Measurements from ENCODE around the gene SPDYE6.

DNA sequence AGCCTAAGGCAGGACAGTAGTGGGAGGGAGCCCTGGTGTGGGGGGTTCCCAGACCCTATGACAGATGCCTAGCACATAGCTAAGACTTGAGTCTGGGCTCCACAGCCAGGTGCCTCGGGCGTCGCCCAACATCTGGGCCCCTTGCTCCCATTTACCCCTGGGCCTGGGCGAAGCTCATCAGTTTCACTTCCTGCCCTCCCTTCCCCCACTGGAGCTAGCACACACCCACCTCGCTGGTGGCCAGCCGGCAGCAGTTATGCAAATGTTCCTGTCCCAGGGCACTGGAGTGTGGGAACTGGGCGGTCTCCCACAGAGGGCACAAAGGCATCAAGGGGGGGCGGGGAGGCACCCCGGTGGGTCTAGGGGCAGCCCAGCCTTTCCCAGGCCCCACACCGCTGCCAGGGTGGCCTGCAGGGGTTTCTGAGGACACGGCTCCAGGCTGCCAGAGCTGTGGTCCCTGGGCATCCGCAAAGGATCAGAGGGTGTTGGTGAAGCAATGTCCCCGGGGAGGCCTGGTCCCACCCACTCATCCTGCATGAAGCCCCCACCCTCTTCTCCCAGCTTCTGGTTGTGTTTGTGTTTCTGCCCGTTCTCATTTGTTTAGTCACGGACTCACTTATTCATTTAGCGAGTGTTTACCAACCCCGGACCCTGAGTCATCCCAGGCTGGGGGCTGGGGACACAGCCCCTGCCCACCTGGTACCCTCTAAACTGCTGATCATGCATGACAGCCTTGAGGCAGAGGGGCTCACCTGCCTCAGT lies 49.1 kb downstream of the SPDYE6 start:
- TF ChIP-seq, protein P1, sequence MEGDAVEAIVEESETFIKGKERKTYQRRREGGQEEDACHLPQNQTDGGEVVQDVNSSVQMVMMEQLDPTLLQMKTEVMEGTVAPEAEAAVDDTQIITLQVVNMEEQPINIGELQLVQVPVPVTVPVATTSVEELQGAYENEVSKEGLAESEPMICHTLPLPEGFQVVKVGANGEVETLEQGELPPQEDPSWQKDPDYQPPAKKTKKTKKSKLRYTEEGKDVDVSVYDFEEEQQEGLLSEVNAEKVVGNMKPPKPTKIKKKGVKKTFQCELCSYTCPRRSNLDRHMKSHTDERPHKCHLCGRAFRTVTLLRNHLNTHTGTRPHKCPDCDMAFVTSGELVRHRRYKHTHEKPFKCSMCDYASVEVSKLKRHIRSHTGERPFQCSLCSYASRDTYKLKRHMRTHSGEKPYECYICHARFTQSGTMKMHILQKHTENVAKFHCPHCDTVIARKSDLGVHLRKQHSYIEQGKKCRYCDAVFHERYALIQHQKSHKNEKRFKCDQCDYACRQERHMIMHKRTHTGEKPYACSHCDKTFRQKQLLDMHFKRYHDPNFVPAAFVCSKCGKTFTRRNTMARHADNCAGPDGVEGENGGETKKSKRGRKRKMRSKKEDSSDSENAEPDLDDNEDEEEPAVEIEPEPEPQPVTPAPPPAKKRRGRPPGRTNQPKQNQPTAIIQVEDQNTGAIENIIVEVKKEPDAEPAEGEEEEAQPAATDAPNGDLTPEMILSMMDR (IDR thresholded peaks at IDR 0.05): no peak
- TF ChIP-seq POLR2A (IDR thresholded peaks at IDR 0.05): no peak
